Measurements from ENCODE around the gene HOXA7.

- TF ChIP-seq FOS (IDR thresholded peaks at IDR 0.05; ENCODE audit: borderline replicate concordance, insufficient read depth, low read length) (no peak), CTCF (IDR thresholded peaks at IDR 0.05; ENCODE audit: extremely low read depth in 1 of 2, insufficient read depth in 1 of 2, low read depth in 1 of 2, low read length in 2 of 2) (no peak), EZH2 (IDR thresholded peaks at IDR 0.05; ENCODE audit: borderline replicate concordance, low read depth, low read length, severe bottlenecking) (no peak), POLR2AphosphoS5 (IDR thresholded peaks at IDR 0.05; ENCODE audit: insufficient read depth, low read depth, low read length) (no peak), GATA2 (IDR thresholded peaks at IDR 0.05; ENCODE audit: insufficient read depth, insufficient read length, low read depth, low read length) (no peak), JUN (IDR thresholded peaks at IDR 0.05; ENCODE audit: borderline replicate concordance, insufficient read depth, insufficient read length, low read depth) (no peak), POLR2A (IDR thresholded peaks at IDR 0.05; ENCODE audit: low read depth, low read length) (no peak)
Observed at GRCh38 chr7:27131390-27131819, 25.1 kb downstream of the HOXA7 start.
